RWPE2 (cell line): ENCODE results near the gene TBC1D19.

Experiments
- ATAC-seq: fragments of 200-7000 bp; cut with Tn5 transposase; 3 replicates; pipeline ENCODE4 v1.9.1; 2021; ENCODE audit warnings: low read depth
- DNase-seq: peaks from one replicate; pipeline ENCODE4 v3.0.0-alpha.2; 2020; ENCODE audit warnings: low spot score
- H3K27ac ChIP-seq: fragments of 450-650 bp; 2 replicates; pipeline ENCODE4 v1.5.1; 2017; ENCODE audit warnings: mild to moderate bottlenecking; ENCODE audit not compliant: poor library complexity, severe bottlenecking
- H3K27me3 ChIP-seq: fragments of 250-450 bp; sonication (Bioruptor Pico); 2 replicates; pipeline ENCODE4 v1.5.1; 2021; ENCODE audit warnings: mild to moderate bottlenecking, moderate library complexity; ENCODE audit not compliant: insufficient read depth, poor library complexity, severe bottlenecking
- H3K36me3 ChIP-seq: fragments of 250-450 bp; sonication (Bioruptor Pico); 2 replicates; pipeline ENCODE4 v1.5.1; 2020; ENCODE audit warnings: low read depth, mild to moderate bottlenecking, moderate library complexity
- H3K4me1 ChIP-seq: fragments of 250-450 bp; sonication (Bioruptor Pico); 2 replicates; pipeline ENCODE4 v1.5.1; 2021; ENCODE audit warnings: mild to moderate bottlenecking, moderate library complexity; ENCODE audit not compliant: insufficient read depth, poor library complexity, severe bottlenecking
- H3K4me3 ChIP-seq: fragments of 250-450 bp; sonication (Bioruptor Pico); 2 replicates; pipeline ENCODE4 v1.5.1; 2021; ENCODE audit warnings: mild to moderate bottlenecking, moderate library complexity; ENCODE audit not compliant: severe bottlenecking
- H3K9me3 ChIP-seq: fragments of 250-450 bp; sonication (Bioruptor Pico); 2 replicates; pipeline ENCODE4 v1.5.1; 2021; ENCODE audit warnings: mild to moderate bottlenecking, moderate library complexity; ENCODE audit not compliant: severe bottlenecking
- CTCF ChIP-seq: fragments of 450-650 bp; IDR thresholded peaks from one replicate; pipeline ENCODE4 v1.5.1; 2017; ENCODE audit warnings: mild to moderate bottlenecking, moderate library complexity; ENCODE audit not compliant: poor library complexity, severe bottlenecking

The TBC1D19 gene

GRCh38 chr4:26791346-26791745, 207.5 kb downstream of the TBC1D19 start:
- Histone ChIP-seq H3K9me3 (no peaks in the 10 kb centered on the region), H3K27me3 (no peaks in the 10 kb centered on the region), H3K36me3 (no peaks in the 10 kb centered on the region), H3K4me3 (no peak overlapping the region), H3K4me1 (peaks cover 14% of the 10 kb centered on the region), H3K27ac (no peak overlapping the region)
- no peak for DNase-seq
- TF ChIP-seq CTCF: no peak
- no peak for ATAC-seq

- DNase-seq (no peak), ATAC-seq (no peak)
- H3K27me3 ChIP-seq: no peaks in the 10 kb centered on the region
- H3K36me3 ChIP-seq: no peaks in the 10 kb centered on the region
- H3K4me3 ChIP-seq: no peak overlapping the region
- no peak overlapping the region for H3K27ac ChIP-seq
- no peak for TF ChIP-seq CTCF
- peaks cover 10% of the 10 kb centered on the region for H3K4me1 ChIP-seq
- H3K9me3 ChIP-seq: peaks cover 2% of the 10 kb centered on the region
Measured at GRCh38 chr4:26792639-26793038, 208.8 kb downstream of the TBC1D19 start.

- Histone ChIP-seq H3K36me3 (no peaks in the 10 kb centered on the region), H3K9me3 (peaks cover 2% of the 10 kb centered on the region), H3K27ac (no peak overlapping the region), H3K27me3 (no peaks in the 10 kb centered on the region), H3K4me1 (peaks cover under 1% of the 10 kb centered on the region), H3K4me3 (no peak overlapping the region)
- no peak for TF ChIP-seq CTCF
- ATAC-seq (no peak), DNase-seq (no peak)
Measured at GRCh38 chr4:26793735-26794134, 209.9 kb downstream of the TBC1D19 start.

GRCh38 chr4:26796081-26796480, 212.2 kb downstream of the TBC1D19 start:
- H3K27ac ChIP-seq: no peak overlapping the region
- TF ChIP-seq CTCF: no peak
- no peak for DNase-seq
- no peak for ATAC-seq
- no peaks in the 10 kb centered on the region for H3K36me3 ChIP-seq
- peaks cover 2% of the 10 kb centered on the region for H3K9me3 ChIP-seq
- H3K27me3 ChIP-seq: no peaks in the 10 kb centered on the region
- no peaks in the 10 kb centered on the region for H3K4me1 ChIP-seq
- H3K4me3 ChIP-seq: no peak overlapping the region

GRCh38 chr4:26802790-26803189, 218.9 kb downstream of the TBC1D19 start:
- no peaks in the 10 kb centered on the region for H3K9me3 ChIP-seq
- no peak overlapping the region for H3K4me3 ChIP-seq
- H3K36me3 ChIP-seq: no peaks in the 10 kb centered on the region
- H3K27ac ChIP-seq: no peak overlapping the region
- no peak for TF ChIP-seq CTCF
- no peak for ATAC-seq
- H3K4me1 ChIP-seq: no peaks in the 10 kb centered on the region
- H3K27me3 ChIP-seq: no peaks in the 10 kb centered on the region
- DNase-seq: no peak
